ENCODE data around the gene MRGPRG. TPM values are rescaled to one million over a fixed set of nuclear protein-coding genes. Genes with fewer than 3 reads are reported as not detected.

The MRGPRG gene
- total and polyA plus RNA-seq, 4 donors: not detected

- TF ChIP-seq JUND (IDR thresholded peaks at IDR 0.05): no peak
- no peak for TF ChIP-seq CTCF (IDR thresholded peaks at IDR 0.05; ENCODE audit: low read depth, low read length, missing input control)
- no peak for TF ChIP-seq HNF4G (IDR thresholded peaks at IDR 0.05)
- no peak for TF ChIP-seq NR2F2 (IDR thresholded peaks at IDR 0.05)
- TF ChIP-seq YY1 (IDR thresholded peaks at IDR 0.05): no peak
- TF ChIP-seq RXRA (IDR thresholded peaks at IDR 0.05): no peak
- no peak for TF ChIP-seq FOXA1 (IDR thresholded peaks at IDR 0.05)
- no peak for TF ChIP-seq MAX (IDR thresholded peaks at IDR 0.05)
- TF ChIP-seq SP1 (IDR thresholded peaks at IDR 0.05): no peak
- no peak for TF ChIP-seq ATF3 (IDR thresholded peaks at IDR 0.05)
- TF ChIP-seq FOXA2 (IDR thresholded peaks at IDR 0.05): no peak
- TF ChIP-seq EGR1 (IDR thresholded peaks at IDR 0.05; ENCODE audit: low read depth in 2 of 2): no peak
- no peak for TF ChIP-seq RAD21 (IDR thresholded peaks at IDR 0.05)
- TF ChIP-seq ZBTB33 (IDR thresholded peaks at IDR 0.05): no peak
- TF ChIP-seq GABPA (IDR thresholded peaks at IDR 0.05 in 1 of 2, conservative IDR thresholded peaks at IDR 0.05 in 1 of 2): no peak
- no peak for TF ChIP-seq HNF4A (conservative IDR thresholded peaks at IDR 0.05)
- no peak for TF ChIP-seq TAF1 (conservative IDR thresholded peaks at IDR 0.05)
- TF ChIP-seq REST (IDR thresholded peaks at IDR 0.05): no peak
- Histone ChIP-seq H3K27me3 (ENCODE audit: control insufficient read depth in 4 of 4, insufficient read depth in 4 of 4, low read length in 3 of 4) (peaks cover 0 to 6% (median 2%) of the 10 kb centered on the region in 4 donors), H3K9ac (ENCODE audit: low read depth in 1 of 2, low read length in 2 of 2) (no peak overlapping the region), H3K27ac (ENCODE audit: low read depth in 1 of 2, low read length in 2 of 2) (no peak overlapping the region), H3K4me3 (ENCODE audit: low read depth in 1 of 3, low read length in 3 of 3) (no peak overlapping the region), H3K36me3 (ENCODE audit: control insufficient read depth in 4 of 4, insufficient read depth in 3 of 4, low read depth in 1 of 4, low read length in 3 of 4) (no peaks in the 10 kb centered on the region), H3K4me1 (ENCODE audit: control insufficient read depth in 4 of 4, insufficient read depth in 4 of 4, low read length in 3 of 4) (no peaks in the 10 kb centered on the region), H3K9me3 (ENCODE audit: control insufficient read depth in 4 of 4, low read length in 3 of 4) (no peaks in the 10 kb centered on the region)
- WGBS: 76% methylated on average over 36 of the region's 36 CpGs
- DNase-seq (ENCODE audit: low spot score): peak; percentile 29
These were observed 4.6 kb upstream of the MRGPRG start for GRCh38 chr11:3222941-3223915.
